Astrocyte (in vitro differentiated cells and primary cell): ENCODE data around the gene KAT7. TPM values are rescaled to one million over a fixed set of nuclear protein-coding genes. Genes with fewer than 3 reads are reported as not detected.
A peak's percentile ranks its signal among the peaks of the same experiment; 100 is the strongest.

Experiments used
- DNase-seq: peaks from one replicate; pipeline ENCODE4 v3.0.0-alpha.2; 2010; ENCODE audit warnings: low read depth
- FAIRE-seq: peaks from 2 replicates; lab custom pipeline; 2011; peaks lifted over from hg19 to GRCh38; lab: Jason Lieb, UNC
- H2AFZ ChIP-seq: 2 replicates; pipeline ENCODE4 v1.6.0; 2012; ENCODE audit warnings: low read depth, low read length, inconsistent platforms
- H3K27ac ChIP-seq: 2 replicates; pipeline ENCODE4 v1.5.1; 2011; ENCODE audit warnings: low read depth, low read length, inconsistent platforms
- H3K27me3 ChIP-seq: 2 replicates; pipeline ENCODE4 v1.6.0; 2011; ENCODE audit warnings: low read length, inconsistent platforms; ENCODE audit not compliant: insufficient read depth
- H3K36me3 ChIP-seq: 2 replicates; pipeline ENCODE4 v1.5.1; 2011; ENCODE audit warnings: low read length, inconsistent platforms; ENCODE audit not compliant: insufficient read depth
- H3K4me1 ChIP-seq: 2 replicates; pipeline ENCODE4 v1.5.1; 2011; ENCODE audit warnings: low read length, inconsistent platforms; ENCODE audit not compliant: insufficient read depth
- H3K4me2 ChIP-seq: 2 replicates; pipeline ENCODE4 v1.6.0; 2012; ENCODE audit warnings: low read length, inconsistent platforms
- H3K4me3 ChIP-seq: 2 replicates; pipeline ENCODE4 v1.5.1; 2011; ENCODE audit warnings: low read depth, mild to moderate bottlenecking, low read length, inconsistent platforms; ENCODE audit not compliant: insufficient read depth
- H3K79me2 ChIP-seq: 2 replicates; pipeline ENCODE4 v1.6.0; 2012; ENCODE audit warnings: mild to moderate bottlenecking, low read length, inconsistent platforms; ENCODE audit not compliant: insufficient read depth
- H3K9ac ChIP-seq: 2 replicates; pipeline ENCODE4 v1.6.0; 2012; ENCODE audit warnings: mild to moderate bottlenecking, low read length, inconsistent platforms
- H3K9me3 ChIP-seq: 2 replicates; pipeline ENCODE4 v1.5.1; 2012; ENCODE audit warnings: low read depth, mild to moderate bottlenecking, low read length, inconsistent platforms; ENCODE audit not compliant: insufficient read depth
- H4K20me1 ChIP-seq: 2 replicates; pipeline ENCODE4 v1.6.0; 2012; ENCODE audit warnings: low read length, inconsistent platforms; ENCODE audit not compliant: insufficient read depth
- H3K27ac Mint-ChIP-seq: one replicate; pipeline ENCODE4 v1.8.0; 2021; ENCODE audit warnings: mild to moderate bottlenecking, mixed read lengths; ENCODE audit not compliant: unreplicated experiment
- H3K27me3 Mint-ChIP-seq: one replicate; pipeline ENCODE4 v1.8.0; 2021; ENCODE audit warnings: low read depth, mixed read lengths; ENCODE audit not compliant: unreplicated experiment
- H3K36me3 Mint-ChIP-seq: one replicate; pipeline ENCODE4 v1.8.0; 2021; ENCODE audit warnings: low read depth, mixed read lengths; ENCODE audit not compliant: unreplicated experiment
- H3K4me1 Mint-ChIP-seq: one replicate; pipeline ENCODE4 v1.8.0; 2021; ENCODE audit warnings: low read depth, mixed read lengths; ENCODE audit not compliant: unreplicated experiment
- H3K4me3 Mint-ChIP-seq: one replicate; pipeline ENCODE4 v1.8.0; 2021; ENCODE audit warnings: mild to moderate bottlenecking, moderate library complexity, mixed read lengths; ENCODE audit not compliant: unreplicated experiment
- H3K9me3 Mint-ChIP-seq: one replicate; pipeline ENCODE4 v1.8.0; 2021; ENCODE audit warnings: mild to moderate bottlenecking, mixed read lengths; ENCODE audit not compliant: unreplicated experiment
- CTCF ChIP-seq: IDR thresholded peaks from 2 replicates; pipeline ENCODE4 v1.5.1; 2011; ENCODE audit warnings: low read depth, mild to moderate bottlenecking, inconsistent platforms, low read length, moderate library complexity; ENCODE audit not compliant: insufficient read depth
- EZH2 ChIP-seq: IDR thresholded peaks from 2 replicates; pipeline ENCODE4 v1.6.1; 2012; ENCODE audit warnings: mild to moderate bottlenecking, low read length, inconsistent platforms; ENCODE audit not compliant: insufficient read depth
- total RNA-seq: library from RNA; stranded (reverse); gene quantifications from 2 replicates; pipeline ENCODE4 v1.2.1, GENCODE V29; 2021

KAT7 gene
- total RNA-seq, 1 donor from 2014 or later: 42.0 TPM

GRCh38 chr17:49859991-49860953 lies 71.8 kb downstream of the KAT7 start:
- Histone ChIP-seq H3K4me3 (no peak overlapping the region), H3K27ac (no peak overlapping the region), H3K79me2 (no peaks in the 10 kb centered on the region), H3K4me1 (peaks cover 5% of the 10 kb centered on the region), H3K36me3 (no peaks in the 10 kb centered on the region), H3K4me2 (no peak overlapping the region), H3K9ac (no peak overlapping the region), H4K20me1 (no peaks in the 10 kb centered on the region), H3K9me3 (no peaks in the 10 kb centered on the region), H2AFZ (no peak overlapping the region), H3K27me3 (peaks cover 7% of the 10 kb centered on the region)
- FAIRE-seq: no peak
- Mint-ChIP-seq H3K4me3 (no peak overlapping the region), H3K4me1 (no peaks in the 10 kb centered on the region), H3K27me3 (peaks cover 38% of the 10 kb centered on the region), H3K27ac (no peak overlapping the region), H3K9me3 (no peaks in the 10 kb centered on the region), H3K36me3 (peaks cover 3% of the 10 kb centered on the region)
- DNase-seq: no peak
- TF ChIP-seq EZH2: no peak
- TF ChIP-seq CTCF: no peak

- Mint-ChIP-seq H3K4me3 (no peak overlapping the region), H3K27me3 (peaks cover 32% of the 10 kb centered on the region)
- H3K9ac ChIP-seq: no peak overlapping the region
These were observed 72.8 kb downstream of the KAT7 start for GRCh38 chr17:49861150-49861884.

More at GRCh38 chr17:49861150-49861884, 72.8 kb downstream of the KAT7 start:
- H3K36me3 ChIP-seq: no peaks in the 10 kb centered on the region
- H3K4me1 Mint-ChIP-seq: peaks cover 9% of the 10 kb centered on the region
- H4K20me1 ChIP-seq: no peaks in the 10 kb centered on the region
- no peak overlapping the region for H3K27ac ChIP-seq
- H3K9me3 ChIP-seq: no peaks in the 10 kb centered on the region
- H3K27ac Mint-ChIP-seq: no peak overlapping the region
- H2AFZ ChIP-seq: no peak overlapping the region
- no peak for DNase-seq
- no peak overlapping the region for H3K4me2 ChIP-seq
- no peak overlapping the region for H3K4me3 ChIP-seq
- peaks cover 3% of the 10 kb centered on the region for H3K36me3 Mint-ChIP-seq
- no peaks in the 10 kb centered on the region for H3K9me3 Mint-ChIP-seq
- FAIRE-seq: no peak
- peaks cover 5% of the 10 kb centered on the region for H3K4me1 ChIP-seq
- TF ChIP-seq EZH2 (no peak), CTCF (peak; percentile 69)
- no peaks in the 10 kb centered on the region for H3K79me2 ChIP-seq
- peaks cover 7% of the 10 kb centered on the region for H3K27me3 ChIP-seq
